Neural progenitor cell (in vitro differentiated cells): Measurements from ENCODE around the gene SLC9A5. TPM values are rescaled to one million over a fixed set of nuclear protein-coding genes. Genes with fewer than 3 reads are reported as not detected.
A peak's percentile ranks its signal among the peaks of the same experiment; 100 is the strongest.

Experiments used
- DNase-seq: peaks from one replicate; pipeline ENCODE4 v3.0.0-alpha.2; 2016; ENCODE audit warnings: low spot score
- H2AFZ ChIP-seq: fragments of 200-600 bp; sonication (generic); replicated peaks from 2 replicates; pipeline ENCODE4 v1.6.1; 2016; ENCODE audit warnings: antibody characterized with exemption
- H3F3A ChIP-seq: fragments of 200-600 bp; sonication (generic); 2 replicates; pipeline ENCODE4 v1.6.1; 2016; ENCODE audit warnings: antibody characterized with exemption, low read depth
- H3K27ac ChIP-seq: fragments of 200-600 bp; sonication (generic); 2 replicates; pipeline ENCODE4 v1.5.1; 2016; ENCODE audit warnings: mild to moderate bottlenecking
- H3K27me3 ChIP-seq: fragments of 200-600 bp; sonication (generic); 2 replicates; pipeline ENCODE4 v1.6.1; 2016; ENCODE audit warnings: mild to moderate bottlenecking, moderate library complexity
- H3K36me3 ChIP-seq: fragments of 200-600 bp; sonication (generic); 2 replicates; pipeline ENCODE4 v1.5.1; 2016
- H3K4me1 ChIP-seq: fragments of 200-600 bp; sonication (generic); 2 replicates; pipeline ENCODE4 v1.6.1; 2016; ENCODE audit warnings: mixed run types
- H3K4me2 ChIP-seq: fragments of 200-600 bp; sonication (generic); 2 replicates; pipeline ENCODE4 v1.6.1; 2016
- H3K4me3 ChIP-seq: fragments of 200-600 bp; sonication (generic); 2 replicates; pipeline ENCODE4 v1.5.1; 2016
- H3K79me2 ChIP-seq: fragments of 200-600 bp; sonication (generic); 2 replicates; pipeline ENCODE4 v1.6.1; 2016; ENCODE audit warnings: low read depth
- H3K9ac ChIP-seq: fragments of 200-600 bp; sonication (generic); 2 replicates; pipeline ENCODE4 v1.6.1; 2016
- H3K9me3 ChIP-seq: fragments of 200-600 bp; sonication (generic); 2 replicates; pipeline ENCODE4 v1.5.1; 2016; ENCODE audit warnings: low read depth
- H4K20me1 ChIP-seq: fragments of 200-600 bp; sonication (generic); 2 replicates; pipeline ENCODE4 v1.6.1; 2016; ENCODE audit warnings: low read depth
- H3K27ac Mint-ChIP-seq: 3 replicates; pipeline ENCODE4 v1.8.0; 2021; ENCODE audit warnings: mixed read lengths
- H3K27me3 Mint-ChIP-seq: 2 replicates; pipeline ENCODE4 v1.8.0; 2022; ENCODE audit warnings: low read depth, mild to moderate bottlenecking, inconsistent platforms, moderate library complexity, mixed read lengths; ENCODE audit not compliant: insufficient read depth
- H3K36me3 Mint-ChIP-seq: 3 replicates; pipeline ENCODE4 v1.8.0; 2021; ENCODE audit warnings: mixed read lengths
- H3K4me1 Mint-ChIP-seq: 3 replicates; pipeline ENCODE4 v1.8.0; 2021; ENCODE audit warnings: mixed read lengths
- H3K4me3 Mint-ChIP-seq: 3 replicates; pipeline ENCODE4 v1.8.0; 2021; ENCODE audit warnings: mild to moderate bottlenecking, moderate library complexity, mixed read lengths
- H3K9me3 Mint-ChIP-seq: 3 replicates; pipeline ENCODE4 v1.8.0; 2020; ENCODE audit warnings: mixed read lengths
- EZH2 ChIP-seq: fragments of 200-600 bp; sonication (generic); IDR thresholded peaks from 2 replicates; pipeline ENCODE4 v1.6.1; 2017; ENCODE audit warnings: antibody characterized with exemption, mild to moderate bottlenecking, moderate library complexity
- EZH2phosphoT487 ChIP-seq: fragments of 200-600 bp; sonication (generic); IDR thresholded peaks from 2 replicates; pipeline ENCODE4 v1.6.1; 2017; ENCODE audit warnings: antibody characterized with exemption
- total RNA-seq: library from RNA; depleted of rRNA; stranded (reverse); fragments of >200 nt; gene quantifications from 2 replicates; pipeline ENCODE4 v1.2.3, GENCODE V29; 2015; ENCODE audit warnings: low replicate concordance
- TF ChIP-seq, protein P1 (sequence below): fragments of 200-600 bp; sonication (generic); IDR thresholded peaks from 2 replicates; pipeline ENCODE4 v1.5.1; 2017; ENCODE audit warnings: antibody characterized with exemption, mild to moderate bottlenecking

SLC9A5 gene
- 2.5 and 4.2 TPM in 2 replicates for total RNA-seq

DNA sequence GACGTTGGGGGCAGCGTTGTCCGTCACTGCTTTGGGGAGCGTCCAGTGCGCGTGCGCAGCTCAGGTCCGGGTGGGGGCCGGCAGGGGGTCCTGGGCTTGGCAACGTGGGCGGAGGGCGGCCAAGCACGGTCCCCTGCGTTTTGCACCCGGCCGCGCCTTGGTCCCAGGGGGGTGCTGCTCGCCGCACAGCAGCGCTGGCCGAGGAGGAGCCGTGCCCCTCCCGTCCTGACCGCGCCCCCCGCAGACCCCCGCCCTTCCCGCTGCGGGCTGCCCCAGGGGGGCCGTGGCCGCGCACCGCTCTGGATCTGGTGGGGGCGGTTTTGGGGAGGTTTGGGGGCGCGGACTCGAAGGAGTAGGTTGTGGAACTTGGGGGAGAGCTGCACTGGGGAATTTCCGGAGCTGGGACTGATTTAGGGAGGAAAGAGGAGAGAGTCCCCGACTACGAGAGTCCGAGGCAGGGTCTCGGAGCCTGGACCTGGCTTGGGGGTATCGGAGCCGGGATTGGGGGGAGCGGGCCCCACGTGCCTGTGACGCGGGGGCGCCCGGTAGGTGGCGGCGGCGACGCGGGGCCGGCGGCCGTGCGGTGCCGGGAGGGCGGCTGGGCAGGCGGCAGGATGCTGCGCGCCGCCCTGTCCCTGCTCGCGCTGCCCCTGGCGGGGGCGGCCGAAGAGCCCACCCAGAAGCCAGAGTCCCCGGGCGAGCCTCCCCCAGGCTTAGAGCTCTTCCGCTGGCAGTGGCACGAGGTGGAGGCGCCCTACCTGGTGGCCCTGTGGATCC is at the start of gene SLC9A5:
Gene SLC9A5 (plus strand): TSS at position 579 of the 777 bp plus-strand sequence. CDS start 36 bp downstream, at position 615.
- H3K36me3 ChIP-seq: no peaks in the 10 kb centered on the region
- Mint-ChIP-seq H3K36me3 (no peaks in the 10 kb centered on the region), H3K9me3 (no peaks in the 10 kb centered on the region), H3K27ac (peak within 1 kb of the TSS; percentile 87), H3K4me1 (peaks cover 27% of the 10 kb centered on the region), H3K4me3 (peak within 1 kb of the TSS; percentile 92), H3K27me3 (peaks cover 26% of the 10 kb centered on the region)
- no peak for TF ChIP-seq EZH2
- TF ChIP-seq, protein P1, sequence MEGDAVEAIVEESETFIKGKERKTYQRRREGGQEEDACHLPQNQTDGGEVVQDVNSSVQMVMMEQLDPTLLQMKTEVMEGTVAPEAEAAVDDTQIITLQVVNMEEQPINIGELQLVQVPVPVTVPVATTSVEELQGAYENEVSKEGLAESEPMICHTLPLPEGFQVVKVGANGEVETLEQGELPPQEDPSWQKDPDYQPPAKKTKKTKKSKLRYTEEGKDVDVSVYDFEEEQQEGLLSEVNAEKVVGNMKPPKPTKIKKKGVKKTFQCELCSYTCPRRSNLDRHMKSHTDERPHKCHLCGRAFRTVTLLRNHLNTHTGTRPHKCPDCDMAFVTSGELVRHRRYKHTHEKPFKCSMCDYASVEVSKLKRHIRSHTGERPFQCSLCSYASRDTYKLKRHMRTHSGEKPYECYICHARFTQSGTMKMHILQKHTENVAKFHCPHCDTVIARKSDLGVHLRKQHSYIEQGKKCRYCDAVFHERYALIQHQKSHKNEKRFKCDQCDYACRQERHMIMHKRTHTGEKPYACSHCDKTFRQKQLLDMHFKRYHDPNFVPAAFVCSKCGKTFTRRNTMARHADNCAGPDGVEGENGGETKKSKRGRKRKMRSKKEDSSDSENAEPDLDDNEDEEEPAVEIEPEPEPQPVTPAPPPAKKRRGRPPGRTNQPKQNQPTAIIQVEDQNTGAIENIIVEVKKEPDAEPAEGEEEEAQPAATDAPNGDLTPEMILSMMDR: peak; percentile 14
- peaks cover 41% of the 10 kb centered on the region for H3K27me3 ChIP-seq
- H4K20me1 ChIP-seq: peaks cover 6% of the 10 kb centered on the region
- peak; percentile 71 for DNase-seq
- peaks cover 35% of the 10 kb centered on the region for H3F3A ChIP-seq
- peak within 1 kb of the TSS; percentile 64 for H3K4me3 ChIP-seq
- no peak within 1 kb of the TSS for H3K27ac ChIP-seq
- H2AFZ ChIP-seq: peak within 1 kb of the TSS; percentile 96
- H3K9ac ChIP-seq: no peak within 1 kb of the TSS
- no peaks in the 10 kb centered on the region for H3K79me2 ChIP-seq
- no peaks in the 10 kb centered on the region for H3K9me3 ChIP-seq
- peak within 1 kb of the TSS; percentile 92 for H3K4me2 ChIP-seq
- peaks cover 25% of the 10 kb centered on the region for H3K4me1 ChIP-seq

GRCh38 chr16:67199011-67199807 is 49.6 kb upstream of the SLC9A5 start, which contains the start of gene ELMO3:
ELMO3 (plus strand) TSS chr16:67199131; CDS start chr16:67199327, 196 bp downstream.
- peaks cover 1% of the 10 kb centered on the region for H3K79me2 ChIP-seq
- no peaks in the 10 kb centered on the region for H3K36me3 ChIP-seq
- no peak within 1 kb of the TSS for H3K4me3 Mint-ChIP-seq
- peaks cover 24% of the 10 kb centered on the region for H3F3A ChIP-seq
- H3K36me3 Mint-ChIP-seq: peaks cover 16% of the 10 kb centered on the region
- no peaks in the 10 kb centered on the region for H3K9me3 Mint-ChIP-seq
- H3K4me1 ChIP-seq: peaks cover 7% of the 10 kb centered on the region
- peak; percentile 87 for DNase-seq
- H3K4me3 ChIP-seq: peak within 1 kb of the TSS; percentile 21
- no peak within 1 kb of the TSS for H3K27ac Mint-ChIP-seq
- no peaks in the 10 kb centered on the region for H3K27me3 ChIP-seq
- no peaks in the 10 kb centered on the region for H3K9me3 ChIP-seq
- no peak within 1 kb of the TSS for H3K9ac ChIP-seq
- H4K20me1 ChIP-seq: peaks cover 35% of the 10 kb centered on the region
- no peak within 1 kb of the TSS for H3K27ac ChIP-seq
- TF ChIP-seq EZH2phosphoT487: no peak
- peak; percentile 31 for TF ChIP-seq EZH2
- TF ChIP-seq, protein P1: peak; percentile 53
- no peak within 1 kb of the TSS for H2AFZ ChIP-seq
- peak within 1 kb of the TSS; percentile 66 for H3K4me2 ChIP-seq
- no peaks in the 10 kb centered on the region for H3K4me1 Mint-ChIP-seq
- H3K27me3 Mint-ChIP-seq: peaks cover 8% of the 10 kb centered on the region

- Histone ChIP-seq H3K9me3 (no peaks in the 10 kb centered on the region), H3K4me3 (peak overlapping the region; percentile 21), H3K27me3 (no peaks in the 10 kb centered on the region), H3K36me3 (no peaks in the 10 kb centered on the region), H3K9ac (no peak overlapping the region), H3F3A (peaks cover 24% of the 10 kb centered on the region), H3K4me1 (peaks cover 7% of the 10 kb centered on the region), H4K20me1 (peaks cover 34% of the 10 kb centered on the region), H3K27ac (no peak overlapping the region), H3K79me2 (no peaks in the 10 kb centered on the region), H2AFZ (no peak overlapping the region), H3K4me2 (peak overlapping the region; percentile 66)
- Mint-ChIP-seq H3K4me1 (no peaks in the 10 kb centered on the region), H3K36me3 (peaks cover 16% of the 10 kb centered on the region), H3K27me3 (peaks cover 8% of the 10 kb centered on the region), H3K27ac (no peak overlapping the region), H3K9me3 (no peaks in the 10 kb centered on the region), H3K4me3 (no peak overlapping the region)
- DNase-seq: peak; percentile 61
- TF ChIP-seq EZH2: no peak
- no peak for TF ChIP-seq EZH2phosphoT487
- TF ChIP-seq, protein P1: peak; percentile 34
Observed at GRCh38 chr16:67199808-67200198, 49.0 kb upstream of the SLC9A5 start.
